ENCODE measurements around the gene HES5. TPM values are rescaled to one million over a fixed set of nuclear protein-coding genes. Genes with fewer than 3 reads are reported as not detected.

The HES5 gene
- total RNA-seq, 6 donors from 2014 or later = 0.31 to 1.6 (median 0.92) TPM; not detected in 2

DNA sequence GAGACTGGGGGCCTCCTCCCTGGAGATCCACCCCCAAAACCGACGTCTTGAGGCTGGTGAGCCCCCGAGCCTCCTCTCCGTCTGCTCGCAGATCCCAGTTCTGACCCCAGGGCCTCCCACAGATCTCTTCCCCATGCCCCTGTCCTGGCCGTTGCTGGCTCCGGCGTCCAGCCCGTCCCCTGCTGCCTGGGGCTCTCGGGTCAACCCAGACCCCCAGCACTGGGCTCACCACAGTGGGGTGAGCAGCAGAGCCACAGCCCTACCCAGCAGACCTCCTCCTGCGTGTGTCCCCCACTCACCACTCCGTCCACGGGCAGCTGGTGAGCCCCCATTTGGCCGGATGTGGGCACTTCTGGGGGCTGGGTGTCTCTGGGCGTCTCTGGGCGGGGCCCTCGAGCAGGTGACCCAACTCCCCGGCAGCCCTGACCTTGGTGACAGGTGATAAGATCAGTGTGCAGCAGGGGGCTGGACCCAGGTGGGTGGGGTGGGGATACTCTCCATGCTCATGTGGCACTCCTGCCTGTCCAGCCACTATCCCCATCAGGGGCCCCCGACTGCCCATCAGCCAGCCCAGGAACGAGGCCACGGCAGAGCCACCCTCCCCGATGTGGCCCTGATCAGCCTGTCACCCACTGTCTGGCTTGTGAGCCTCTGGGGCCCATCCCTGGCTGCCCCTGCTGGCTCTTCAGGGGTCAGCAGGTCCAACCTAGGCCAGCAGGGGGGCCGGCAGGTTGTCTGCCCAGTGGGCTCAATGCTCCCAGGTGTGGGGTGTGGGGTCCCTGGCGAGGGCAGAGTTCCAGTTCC, 26.8 kb upstream of the HES5 start:
- ATAC-seq (ENCODE audit: low FRiP score in 2 of 2) (peak; percentile 20 to 31), DNase-seq (peak; percentile 71 to 84)
- Histone ChIP-seq H3K9me3 (no peaks in the 10 kb centered on the region), H3K4me1 (peaks cover 35 to 59% (median 40%) of the 10 kb centered on the region in 4 donors), H3K27me3 (no peaks in the 10 kb centered on the region), H3K4me3 (peak overlapping the region; percentile 63 to 76 (median 71)), H3K27ac (peak overlapping the region; percentile 90 to 99 (median 96)), H3K36me3 (peaks cover 6 to 41% (median 33%) of the 10 kb centered on the region in 4 donors)
- WGBS, 2 donors = 4 to 10% methylated on average over 10 to 14 of the region's 24 CpGs
- TF ChIP-seq EP300 (IDR thresholded peaks at IDR 0.05) (no peak), POLR2A (IDR thresholded peaks at IDR 0.05) (no peak), POLR2AphosphoS5 (IDR thresholded peaks at IDR 0.05) (peak in 1 of 2 donors; percentile 11)
- TF ChIP-seq, protein P1, sequence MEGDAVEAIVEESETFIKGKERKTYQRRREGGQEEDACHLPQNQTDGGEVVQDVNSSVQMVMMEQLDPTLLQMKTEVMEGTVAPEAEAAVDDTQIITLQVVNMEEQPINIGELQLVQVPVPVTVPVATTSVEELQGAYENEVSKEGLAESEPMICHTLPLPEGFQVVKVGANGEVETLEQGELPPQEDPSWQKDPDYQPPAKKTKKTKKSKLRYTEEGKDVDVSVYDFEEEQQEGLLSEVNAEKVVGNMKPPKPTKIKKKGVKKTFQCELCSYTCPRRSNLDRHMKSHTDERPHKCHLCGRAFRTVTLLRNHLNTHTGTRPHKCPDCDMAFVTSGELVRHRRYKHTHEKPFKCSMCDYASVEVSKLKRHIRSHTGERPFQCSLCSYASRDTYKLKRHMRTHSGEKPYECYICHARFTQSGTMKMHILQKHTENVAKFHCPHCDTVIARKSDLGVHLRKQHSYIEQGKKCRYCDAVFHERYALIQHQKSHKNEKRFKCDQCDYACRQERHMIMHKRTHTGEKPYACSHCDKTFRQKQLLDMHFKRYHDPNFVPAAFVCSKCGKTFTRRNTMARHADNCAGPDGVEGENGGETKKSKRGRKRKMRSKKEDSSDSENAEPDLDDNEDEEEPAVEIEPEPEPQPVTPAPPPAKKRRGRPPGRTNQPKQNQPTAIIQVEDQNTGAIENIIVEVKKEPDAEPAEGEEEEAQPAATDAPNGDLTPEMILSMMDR (IDR thresholded peaks at IDR 0.05) = peak in 2 of 6 experiments; percentile 9 to 40

DNA sequence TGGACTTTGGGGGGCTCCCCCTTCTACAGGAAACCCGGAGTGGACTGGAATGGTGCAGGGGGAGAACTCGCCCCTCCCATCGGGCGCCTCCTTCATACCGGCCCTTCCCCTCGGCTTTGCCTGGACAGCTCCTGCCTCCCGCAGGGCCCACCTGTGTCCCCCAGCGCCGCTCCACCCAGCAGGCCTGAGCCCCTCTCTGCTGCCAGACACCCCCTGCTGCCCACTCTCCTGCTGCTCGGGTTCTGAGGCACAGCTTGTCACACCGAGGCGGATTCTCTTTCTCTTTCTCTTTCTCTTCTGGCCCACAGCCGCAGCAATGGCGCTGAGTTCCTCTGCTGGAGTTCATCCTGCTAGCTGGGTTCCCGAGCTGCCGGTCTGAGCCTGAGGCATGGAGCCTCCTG, 26.2 kb upstream of the HES5 start, which contains the start of gene TNFRSF14:
Gene TNFRSF14 (plus strand): TSS at position 95 of the 401 bp plus-strand sequence. CDS start 294 bp downstream, at position 389.
- ATAC-seq (ENCODE audit: low FRiP score in 2 of 2) = peak; percentile 65 to 72
- Histone ChIP-seq H3K4me1 (peaks cover 35 to 59% (median 40%) of the 10 kb centered on the region in 4 donors), H3K9me3 (no peaks in the 10 kb centered on the region), H3K36me3 (peaks cover 6 to 35% (median 27%) of the 10 kb centered on the region in 4 donors), H3K27ac (peak within 1 kb of the TSS; percentile 90 to 99 (median 96)), H3K27me3 (no peaks in the 10 kb centered on the region), H3K4me3 (peak within 1 kb of the TSS; percentile 63 to 76 (median 71))
- TF ChIP-seq, protein P1 (IDR thresholded peaks at IDR 0.05) = peak in 2 of 6 experiments; percentile 10 to 48
- peak in 1 of 2 donors; percentile 26 for TF ChIP-seq POLR2AphosphoS5 (IDR thresholded peaks at IDR 0.05)
- TF ChIP-seq EP300 (IDR thresholded peaks at IDR 0.05) = no peak
- peak in 3 of 4 donors; percentile 36 to 51 (median 42) for TF ChIP-seq POLR2A (IDR thresholded peaks at IDR 0.05)
- 0 to 1% methylated on average over 11 to 16 of the region's 16 CpGs for WGBS, 2 donors
- peak; percentile 69 to 84 for DNase-seq

DNA sequence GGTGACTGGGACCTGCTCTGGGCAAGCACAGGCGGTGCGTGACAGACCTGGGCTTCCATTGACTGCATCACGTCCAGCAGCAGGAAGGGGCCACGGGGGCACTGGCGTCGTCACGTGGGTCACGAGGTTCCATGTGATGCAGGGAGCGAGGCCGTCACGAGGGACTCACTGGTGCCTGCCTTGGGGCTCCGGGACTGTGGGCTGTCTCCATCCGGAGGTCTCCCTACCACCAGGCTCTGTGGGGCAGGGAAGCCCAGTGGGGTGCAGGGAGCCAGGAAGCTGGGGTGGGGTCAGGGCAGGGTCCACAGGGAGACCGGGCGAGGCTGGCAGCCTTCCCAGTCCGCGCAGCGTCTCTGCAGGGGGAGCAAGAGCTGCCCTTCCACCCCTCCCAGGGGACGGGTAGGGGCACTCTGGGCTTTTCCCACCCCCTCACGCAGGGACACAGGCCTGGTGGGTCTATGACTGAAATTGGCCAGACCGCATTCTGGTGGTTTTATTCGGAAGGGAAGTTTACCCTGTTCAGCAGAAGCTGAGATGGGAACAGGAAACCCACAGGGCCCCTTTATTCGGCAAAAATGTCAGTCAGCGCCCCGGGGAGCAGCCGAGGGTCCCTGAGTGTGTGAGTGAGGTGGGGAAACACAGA, 25.7 kb upstream of the HES5 start:
- Histone ChIP-seq H3K4me1 (peaks cover 35 to 59% (median 40%) of the 10 kb centered on the region in 4 donors), H3K4me3 (peak overlapping the region; percentile 16 to 76 (median 66)), H3K27ac (peak overlapping the region; percentile 90 to 99 (median 96)), H3K9me3 (no peaks in the 10 kb centered on the region), H3K27me3 (no peaks in the 10 kb centered on the region), H3K36me3 (peaks cover 6 to 29% (median 22%) of the 10 kb centered on the region in 4 donors)
- ATAC-seq (ENCODE audit: low FRiP score in 2 of 2) = peak; percentile 60 to 76
- DNase-seq = peak; percentile 91 to 92
- TF ChIP-seq, protein P1 (IDR thresholded peaks at IDR 0.05) = peak in 1 of 6 experiments; percentile 9
- TF ChIP-seq POLR2A (IDR thresholded peaks at IDR 0.05) (peak in 3 of 4 donors; percentile 61 to 91 (median 74)), EP300 (IDR thresholded peaks at IDR 0.05) (peak in 2 of 4 donors; percentile 50 to 90), POLR2AphosphoS5 (IDR thresholded peaks at IDR 0.05) (peak; percentile 90 to 97)
- WGBS, 2 donors = 7 to 8% methylated on average over 11 to 18 of the region's 26 CpGs

DNA sequence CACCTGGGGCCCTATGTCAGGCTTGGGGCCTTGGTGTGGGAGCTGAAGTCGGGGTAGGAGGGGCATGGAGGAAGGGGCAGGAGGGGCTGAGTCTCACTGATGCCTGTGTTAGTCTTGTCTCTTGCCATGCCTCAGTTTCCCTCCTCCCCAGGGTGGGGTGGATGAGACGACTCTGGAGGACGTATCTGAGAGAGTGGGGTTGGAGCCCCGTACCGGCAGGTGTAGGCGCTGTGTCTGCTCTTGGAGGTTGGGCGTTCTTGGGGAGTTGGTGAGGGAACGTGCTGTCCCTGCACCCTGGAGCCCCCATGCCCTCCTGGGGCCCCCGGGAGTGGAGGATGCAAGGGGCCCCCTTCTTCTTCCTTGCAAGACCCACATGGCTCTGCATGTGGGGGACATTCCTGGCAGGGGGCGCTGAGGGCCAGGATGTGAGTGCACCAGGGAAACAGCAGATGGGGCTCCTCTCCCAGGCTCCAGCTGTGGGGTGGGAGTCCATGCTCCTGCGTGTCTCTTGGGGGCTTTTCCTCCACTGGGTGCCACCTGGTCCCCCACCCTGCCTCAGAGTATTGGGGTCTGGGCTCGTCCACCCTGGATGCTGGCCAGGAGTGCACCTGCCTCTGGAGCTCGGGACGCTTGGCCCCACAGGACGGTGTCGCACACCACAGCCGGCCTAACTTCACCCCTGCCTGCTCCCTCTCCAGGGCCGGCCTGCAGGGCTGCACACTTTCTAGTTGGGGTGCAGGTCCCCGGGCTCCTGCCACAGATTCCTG, 24.7 kb upstream of the HES5 start:
- peaks cover 31 to 56% (median 43%) of the 10 kb centered on the region in 4 donors for H3K4me1 ChIP-seq
- DNase-seq (peak in 1 of 2 donors; percentile 59), ATAC-seq (ENCODE audit: low FRiP score in 2 of 2) (no peak)
- WGBS, 2 donors = 63 to 65% methylated on average over 8 to 17 of the region's 19 CpGs
- TF ChIP-seq POLR2A (IDR thresholded peaks at IDR 0.05) (no peak), POLR2AphosphoS5 (IDR thresholded peaks at IDR 0.05) (no peak), EP300 (IDR thresholded peaks at IDR 0.05) (no peak)
- TF ChIP-seq, protein P1 (IDR thresholded peaks at IDR 0.05) = peak; percentile 42 to 76 (median 51)
- peak overlapping the region in 3 of 4 donors; percentile 63 to 76 (median 70) for H3K4me3 ChIP-seq
- no peaks in the 10 kb centered on the region for H3K9me3 ChIP-seq
- H3K27ac ChIP-seq = peak overlapping the region; percentile 90 to 99 (median 96)
- no peaks in the 10 kb centered on the region for H3K27me3 ChIP-seq
- H3K36me3 ChIP-seq = peaks cover 0 to 20% (median 14%) of the 10 kb centered on the region in 4 donors

Measured in upper lobe of left lung (tissue), 6 donors.